WERI-Rb-1 (cell line): ENCODE data around the gene PDE4B.

ENCODE experiments used
- DNase-seq: peaks from one replicate; pipeline ENCODE4 v3.0.0-alpha.2; 2020
- H3K27ac ChIP-seq: fragments of 250-450 bp; sonication (Bioruptor Pico); 2 replicates; pipeline ENCODE4 v1.5.1; 2020; ENCODE audit warnings: mild to moderate bottlenecking, moderate library complexity
- H3K27me3 ChIP-seq: fragments of 250-450 bp; sonication (Bioruptor Pico); 2 replicates; pipeline ENCODE4 v1.5.1; 2021; ENCODE audit warnings: mild to moderate bottlenecking, low read depth, moderate library complexity; ENCODE audit not compliant: insufficient read depth, severe bottlenecking
- H3K36me3 ChIP-seq: fragments of 250-450 bp; sonication (Bioruptor Pico); 2 replicates; pipeline ENCODE4 v1.5.1; 2020; ENCODE audit warnings: mild to moderate bottlenecking, moderate library complexity
- H3K4me3 ChIP-seq: 2 replicates; pipeline ENCODE4 v1.5.1; 2011; ENCODE audit warnings: low read depth, mild to moderate bottlenecking, control low read depth, low read length
- H3K9me3 ChIP-seq: fragments of 250-450 bp; sonication (Bioruptor Pico); 2 replicates; pipeline ENCODE4 v1.5.1; 2021; ENCODE audit warnings: mild to moderate bottlenecking, moderate library complexity; ENCODE audit not compliant: severe bottlenecking
- CTCF ChIP-seq: IDR thresholded peaks from 2 replicates; pipeline ENCODE4 v1.5.1; 2011; ENCODE audit warnings: low read depth, mild to moderate bottlenecking, control low read depth, inconsistent platforms, low read length

PDE4B gene

GRCh38 chr1:66288048-66288447 lies 495.4 kb downstream of the PDE4B start:
- H3K27me3 ChIP-seq = no peaks in the 10 kb centered on the region
- no peak for TF ChIP-seq CTCF
- DNase-seq = no peak
- H3K27ac ChIP-seq = no peak overlapping the region
- no peaks in the 10 kb centered on the region for H3K36me3 ChIP-seq
- no peaks in the 10 kb centered on the region for H3K9me3 ChIP-seq
- no peak overlapping the region for H3K4me3 ChIP-seq

DNA sequence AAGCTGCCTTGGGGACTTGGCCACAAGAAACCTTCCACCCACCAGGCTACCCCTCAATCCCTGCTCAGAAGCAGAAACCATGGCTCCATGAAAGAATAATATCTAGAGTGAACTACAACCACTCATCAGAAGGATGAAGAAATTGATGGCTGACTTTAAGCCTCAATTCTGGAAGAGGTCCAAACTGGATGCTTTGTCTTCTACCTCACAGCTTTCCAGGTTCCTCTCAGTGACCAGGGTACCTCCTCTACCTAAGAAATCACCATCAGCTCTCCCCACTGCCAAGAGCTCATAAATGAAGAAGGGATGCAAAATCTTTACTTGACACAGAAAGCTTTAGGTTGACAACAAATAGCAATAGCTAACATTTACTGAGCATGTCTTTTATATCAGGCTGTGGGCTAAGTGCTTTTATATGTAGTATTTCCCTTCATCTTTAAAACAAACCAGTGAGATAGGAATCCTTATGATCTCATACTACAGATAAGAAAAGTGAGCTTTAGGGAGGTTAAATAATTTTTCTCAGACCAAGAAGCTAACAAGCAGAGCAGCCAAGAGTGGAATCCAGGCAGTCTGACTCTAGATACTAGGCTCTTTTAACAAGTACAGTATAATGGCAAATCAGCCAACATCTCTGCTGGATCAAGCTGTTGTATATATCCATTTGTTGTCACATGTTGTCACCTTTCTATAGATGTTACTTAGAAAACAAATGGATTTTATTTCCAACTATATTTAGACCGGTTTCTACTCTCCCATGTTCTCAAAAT lies 498.3 kb downstream of the PDE4B start:
- no peak for DNase-seq
- no peaks in the 10 kb centered on the region for H3K36me3 ChIP-seq
- TF ChIP-seq CTCF = no peak
- no peak overlapping the region for H3K4me3 ChIP-seq
- H3K27me3 ChIP-seq = no peaks in the 10 kb centered on the region
- H3K9me3 ChIP-seq = no peaks in the 10 kb centered on the region
- no peak overlapping the region for H3K27ac ChIP-seq

- TF ChIP-seq CTCF = no peak
- Histone ChIP-seq H3K27me3 (no peaks in the 10 kb centered on the region), H3K9me3 (no peaks in the 10 kb centered on the region), H3K4me3 (no peak overlapping the region), H3K27ac (no peak overlapping the region), H3K36me3 (no peaks in the 10 kb centered on the region)
- no peak for DNase-seq
These were observed 498.8 kb downstream of the PDE4B start for GRCh38 chr1:66291531-66291864.

DNA sequence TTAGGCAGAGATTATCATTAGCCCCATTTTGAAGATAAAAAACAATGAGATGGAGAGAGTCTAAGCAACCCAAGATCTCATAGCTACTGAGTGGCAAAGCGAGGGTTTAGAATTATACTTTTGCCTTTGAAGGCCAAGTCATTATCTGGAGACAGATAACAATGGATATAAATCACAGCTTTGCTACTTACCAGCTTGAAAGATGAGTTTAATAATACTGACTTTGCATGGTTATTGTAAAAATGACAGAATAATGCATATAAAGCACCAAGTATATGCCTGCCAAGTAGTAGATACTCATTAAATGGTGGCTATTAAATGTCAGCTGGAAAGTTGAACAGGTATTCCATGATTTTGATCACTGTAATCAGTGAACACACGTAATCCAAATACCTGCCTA lies 499.6 kb downstream of the PDE4B start:
- H3K27me3 ChIP-seq = no peaks in the 10 kb centered on the region
- no peaks in the 10 kb centered on the region for H3K36me3 ChIP-seq
- H3K4me3 ChIP-seq = no peak overlapping the region
- no peak overlapping the region for H3K27ac ChIP-seq
- TF ChIP-seq CTCF = no peak
- no peak for DNase-seq
- no peaks in the 10 kb centered on the region for H3K9me3 ChIP-seq

DNA sequence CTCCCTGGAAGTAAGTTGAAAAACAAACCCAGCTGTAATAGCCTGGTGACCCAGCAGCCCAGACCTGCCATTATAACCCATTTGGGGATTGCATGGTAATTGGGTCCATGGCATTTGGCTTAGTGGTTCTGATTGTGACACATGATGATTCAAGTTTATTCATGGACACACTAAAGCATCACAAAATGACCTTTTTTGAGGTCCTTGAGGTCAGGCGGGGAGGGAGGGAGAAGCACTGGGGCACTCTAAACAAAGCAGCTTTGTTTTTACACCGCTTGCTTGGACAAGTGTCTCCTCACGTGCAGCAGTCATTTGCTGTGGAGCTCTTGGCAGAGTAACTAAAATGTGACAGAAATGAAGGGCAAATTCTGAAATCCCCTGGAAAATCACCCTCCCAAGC lies 500.2 kb downstream of the PDE4B start:
- no peak for DNase-seq
- Histone ChIP-seq H3K27me3 (no peaks in the 10 kb centered on the region), H3K36me3 (no peaks in the 10 kb centered on the region), H3K9me3 (no peaks in the 10 kb centered on the region), H3K4me3 (no peak overlapping the region), H3K27ac (no peak overlapping the region)
- TF ChIP-seq CTCF = no peak
